H1 (cell line): ENCODE results near the gene HECTD4. TPM values are rescaled to one million over a fixed set of nuclear protein-coding genes. Genes with fewer than 3 reads are reported as not detected.
A peak's percentile ranks its signal among the peaks of the same experiment; 100 is the strongest.

Experiments used
- CTCF ChIA-PET: fragments of 300-600 bp; sonication (Branson Sonifier 250); formaldehyde crosslinking; loops from one replicate; lab custom pipeline; 2021; ENCODE audit not compliant: partially characterized antibody; lab: Charles Lee
- POLR2A ChIA-PET: fragments of 300-600 bp; sonication (Branson Sonifier 250); formaldehyde crosslinking; loops from one replicate; lab custom pipeline; 2021; ENCODE audit warnings: inconsistent platforms; ENCODE audit not compliant: partially characterized antibody; lab: Charles Lee
- DNase-seq, 2 experiments: peaks; one replicate each; pipeline versions ENCODE4 v3.0.0 to v3.0.0-alpha.2; 2010 to 2022; ENCODE audit warnings: low spot score in 2 of 2, low read depth in 1 of 2, mixed read lengths in 1 of 2
- FAIRE-seq: peaks from 2 replicates; lab custom pipeline; 2011; peaks lifted over from hg19 to GRCh38; lab: Jason Lieb, UNC
- H2AFZ ChIP-seq: 2 replicates; pipeline ENCODE4 v1.8.1; 2012; ENCODE audit warnings: low read length, inconsistent platforms
- H2AK5ac ChIP-seq: 2 replicates; pipeline ENCODE4 v1.6.1; 2013; ENCODE audit warnings: low read depth, low read length
- H2BK120ac ChIP-seq: replicated peaks from 2 replicates; pipeline ENCODE3; 2013; ENCODE audit warnings: low read depth, low read length, inconsistent platforms
- H2BK12ac ChIP-seq: 2 replicates; pipeline ENCODE4 v1.6.1; 2013; ENCODE audit warnings: low read depth, low read length
- H2BK15ac ChIP-seq: 2 replicates; pipeline ENCODE4 v1.6.1; 2013; ENCODE audit warnings: low read length
- H2BK20ac ChIP-seq: 2 replicates; pipeline ENCODE4 v1.6.1; 2013; ENCODE audit warnings: low read length
- H2BK5ac ChIP-seq: 2 replicates; pipeline ENCODE4 v1.6.1; 2013; ENCODE audit warnings: low read depth, low read length
- H3K14ac ChIP-seq: 2 replicates; pipeline ENCODE4 v1.6.1; 2013; ENCODE audit warnings: inconsistent platforms; ENCODE audit not compliant: insufficient read length
- H3K18ac ChIP-seq: 2 replicates; pipeline ENCODE4 v1.6.1; 2013; ENCODE audit warnings: low read length; ENCODE audit errors: extremely low read depth
- H3K23ac ChIP-seq: 2 replicates; pipeline ENCODE4 v1.6.1; 2013; ENCODE audit warnings: inconsistent platforms; ENCODE audit not compliant: insufficient read length
- H3K23me2 ChIP-seq: 2 replicates; pipeline ENCODE4 v1.6.1; 2013; ENCODE audit warnings: low read depth, low read length
- H3K27ac ChIP-seq: 2 replicates; pipeline ENCODE4 v1.6.1; 2011; ENCODE audit warnings: low read depth, low read length, inconsistent platforms
- H3K27me3 ChIP-seq, 4 experiments: replicated peaks in 1 of 4; 1 replicate in 1 of 4; 2 replicates in 3 of 4; pipeline versions ENCODE4 v1.6.1 to v1.8.1; 2011 to 2013; ENCODE audit warnings: low read length in 3 of 4, mild to moderate bottlenecking in 3 of 4, inconsistent platforms in 2 of 4, mixed read lengths in 2 of 4, moderate library complexity in 1 of 4; ENCODE audit not compliant: control insufficient read depth in 3 of 4, insufficient read depth in 3 of 4; ENCODE audit errors: extremely low read depth in 1 of 4
- H3K36me3 ChIP-seq, 4 experiments: 2 replicates each; pipeline versions ENCODE4 v1.6.1 to v1.8.1; 2011 to 2013; ENCODE audit warnings: mild to moderate bottlenecking in 4 of 4, low read length in 3 of 4, moderate library complexity in 2 of 4, control low read depth in 1 of 4, inconsistent platforms in 1 of 4; ENCODE audit not compliant: insufficient read depth in 4 of 4, control insufficient read depth in 2 of 4
- H3K4ac ChIP-seq: replicated peaks from 2 replicates; pipeline ENCODE3; 2013; ENCODE audit warnings: low read length, low read depth, mixed read lengths, inconsistent platforms; ENCODE audit not compliant: insufficient read length
- H3K4me1 ChIP-seq, 4 experiments: replicated peaks in 1 of 4; 1 replicate in 1 of 4; 2 replicates in 3 of 4; pipeline versions ENCODE4 v1.6.1 to v1.8.1; 2011 to 2013; ENCODE audit warnings: low read length in 3 of 4, inconsistent platforms in 2 of 4, mixed read lengths in 1 of 4; ENCODE audit not compliant: insufficient read depth in 4 of 4, control insufficient read depth in 3 of 4
- H3K4me2 ChIP-seq, 2 experiments: 2 replicates each; pipeline versions ENCODE4 v1.6.1 to v1.8.1; 2011 to 2013; ENCODE audit warnings: low read depth in 2 of 2, low read length in 2 of 2, control low read depth in 1 of 2, inconsistent platforms in 1 of 2, mild to moderate bottlenecking in 1 of 2; ENCODE audit not compliant: insufficient read depth in 1 of 2
- H3K4me3 ChIP-seq, 4 experiments: fragments of 200-600, 300-600 bp in 1 of 4; sonication (generic), shearing (Covaris generic), sonication (Bioruptor Twin) in 1 of 4; 2 replicates each; pipeline versions ENCODE4 v1.5.1 to v1.8.1; 2011 to 2016; ENCODE audit warnings: low read length in 4 of 4, low read depth in 3 of 4, control low read depth in 2 of 4, inconsistent platforms in 2 of 4, mild to moderate bottlenecking in 2 of 4, mixed read lengths in 1 of 4, moderate library complexity in 1 of 4; ENCODE audit not compliant: insufficient read depth in 2 of 4; ENCODE audit errors: extremely low read depth in 1 of 4
- H3K56ac ChIP-seq: replicated peaks from 2 replicates; pipeline ENCODE3; 2013; ENCODE audit warnings: low read depth, mild to moderate bottlenecking, mixed read lengths, low read length, inconsistent platforms; ENCODE audit not compliant: insufficient read length
- H3K79me1 ChIP-seq: 2 replicates; pipeline ENCODE4 v1.6.1; 2013; ENCODE audit warnings: low read depth, low read length, control low read depth
- H3K79me2 ChIP-seq, 2 experiments: 2 replicates each; pipeline versions ENCODE4 v1.6.1 to v1.8.1; 2012 to 2013; ENCODE audit warnings: low read length in 2 of 2, mild to moderate bottlenecking in 2 of 2, inconsistent platforms in 1 of 2; ENCODE audit not compliant: insufficient read depth in 2 of 2, control insufficient read depth in 1 of 2
- H3K9ac ChIP-seq, 4 experiments: replicated peaks in 1 of 4; 1 replicate in 1 of 4; 2 replicates in 3 of 4; pipeline versions ENCODE4 v1.6.1 to v1.8.1; 2011 to 2013; ENCODE audit warnings: low read depth in 3 of 4, low read length in 3 of 4, control low read depth in 2 of 4, mild to moderate bottlenecking in 2 of 4, moderate library complexity in 2 of 4, inconsistent platforms in 1 of 4; ENCODE audit errors: extremely low read depth in 1 of 4
- H3K9me3 ChIP-seq, 2 experiments: 2 replicates each; pipeline versions ENCODE4 v1.6.1 to v1.8.1; 2012 to 2013; ENCODE audit warnings: mild to moderate bottlenecking in 2 of 2, moderate library complexity in 2 of 2, control low read depth in 1 of 2, inconsistent platforms in 1 of 2, low read depth in 1 of 2, low read length in 1 of 2, mixed read lengths in 1 of 2; ENCODE audit not compliant: insufficient read depth in 2 of 2
- H4K20me1 ChIP-seq, 2 experiments: replicated peaks in 1 of 2; 2 replicates each; pipeline versions ENCODE3 to v1.8.1; 2011 to 2013; ENCODE audit warnings: inconsistent platforms in 2 of 2, low read length in 2 of 2, mild to moderate bottlenecking in 1 of 2; ENCODE audit not compliant: insufficient read depth in 2 of 2, control insufficient read depth in 1 of 2
- H4K5ac ChIP-seq: 2 replicates; pipeline ENCODE4 v1.6.1; 2013; ENCODE audit warnings: low read length, low read depth, mixed read lengths, inconsistent platforms; ENCODE audit not compliant: insufficient read length
- H4K8ac ChIP-seq: 2 replicates; pipeline ENCODE4 v1.8.0; 2013; ENCODE audit warnings: mild to moderate bottlenecking, moderate library complexity, low read length, inconsistent platforms; ENCODE audit not compliant: insufficient read depth; ENCODE audit errors: extremely low read depth
- H4K91ac ChIP-seq: replicated peaks from 2 replicates; pipeline ENCODE3; 2013; ENCODE audit warnings: low read length, mixed read lengths, inconsistent platforms; ENCODE audit not compliant: insufficient read length
- E2F6 ChIP-seq: IDR thresholded peaks from 2 replicates; pipeline ENCODE4 v1.6.1; 2012; ENCODE audit warnings: inconsistent platforms
- SRF ChIP-seq: IDR thresholded peaks from 2 replicates; pipeline ENCODE4 v1.6.1; 2011; ENCODE audit warnings: mild to moderate bottlenecking, low read depth, low read length, moderate library complexity
- WGBS, 2 experiments: shearing (Covaris generic) in 1 of 2; methylation state at CpG; one replicate each; pipeline versions ENCODE4 v1.1.6 to v1.1.7; 2013 to 2015; ENCODE audit warnings: low lambda C conversion rate in 2 of 2, mixed read lengths in 2 of 2, inconsistent platforms in 1 of 2, low coverage in 1 of 2, missing lambda C conversion rate in 1 of 2; ENCODE audit not compliant: insufficient replicate concordance in 2 of 2, insufficient coverage in 1 of 2, insufficient read length in 1 of 2; ENCODE audit errors: extremely low coverage in 1 of 2, missing lambda C conversion rate in 1 of 2; 5-methylcytosine and 5-hydroxymethylcytosine counted together
- polyA plus RNA-seq, 7 experiments: library from polyadenylated mRNA; depleted of rRNA in 3 of 7; stranded (reverse) in 5 of 7; unstranded in 2 of 7; fragments of >200 nt in 5 of 7; fragments of 200-250 nt in 2 of 7; gene quantifications; 1 replicate in 5 of 7; 2 replicates in 1 of 7; 4 replicates in 1 of 7; pipeline versions ENCODE4 v1.2.1 to v1.2.3, GENCODE V29; 2011 to 2013; ENCODE audit warnings: missing spikeins in 2 of 7, mixed read lengths in 2 of 7
- total RNA-seq: library from RNA; stranded (reverse); fragmentation: NEBNext Ultra II Directional; extraction: Animal tissue kit (Norgen Biotek cat#: 25700); gene quantifications from 2 replicates; pipeline ENCODE4 v1.2.1, GENCODE V29; 2021

HECTD4 gene
- total and polyA plus RNA-seq, 2 of the 8 experiments (the other 6 are each of a cell fraction or from before 2014, with no cell fraction given): 6.5 to 33.7 TPM

DNA sequence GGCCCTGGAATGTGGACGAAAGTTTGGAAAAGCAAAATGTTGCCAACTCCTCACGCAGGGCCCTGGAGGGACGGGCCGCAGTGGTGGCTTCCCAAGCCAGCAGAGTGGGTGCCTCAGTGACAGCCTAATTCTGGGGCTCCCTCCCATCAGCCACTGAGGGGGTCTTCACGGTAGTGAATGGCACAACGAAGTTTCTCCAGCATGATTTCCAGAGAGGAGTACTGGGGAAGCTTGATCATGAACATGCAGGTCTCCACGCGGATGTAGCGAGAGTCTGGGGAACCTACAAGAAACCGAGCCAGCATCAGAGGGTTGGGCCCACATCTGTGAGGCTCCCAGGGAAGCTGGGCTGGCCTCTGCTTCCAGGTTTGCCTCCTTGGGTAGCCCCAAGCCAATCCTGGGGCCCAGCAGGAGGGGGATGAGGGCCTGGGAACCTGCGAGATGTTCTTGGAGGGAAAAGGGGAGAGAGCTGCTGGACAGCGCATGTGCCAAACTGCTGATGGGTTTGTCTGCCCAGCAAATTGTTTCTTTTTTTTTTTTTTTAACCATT is 219.9 kb downstream of the HECTD4 start:
- peaks cover 13% of the 10 kb centered on the region in 2 experiments for H3K9me3 ChIP-seq
- POLR2A ChIA-PET: interaction anchor here (1.2 to 1.3 kb wide), 2 partner anchors 9 to 11 kb away, joined by 4 read pairs; no protein-coding TSS in a partner anchor
- H3K23ac ChIP-seq: no peak overlapping the region
- FAIRE-seq (no peak), DNase-seq (no peak)
- no peak overlapping the region for H2BK120ac ChIP-seq
- H2AFZ ChIP-seq: no peak overlapping the region
- peaks cover 0 to 18% (median 10%) of the 10 kb centered on the region in 4 experiments; a peak in 5 of 8 replicates for H3K36me3 ChIP-seq
- 94% methylated on average over 12 of the region's 12 CpGs; no CpG with 5 or more reads in 1 of the 2 experiments for WGBS, 2 experiments
- no peak overlapping the region for H2BK15ac ChIP-seq
- H3K23me2 ChIP-seq: no peaks in the 10 kb centered on the region
- H3K4me2 ChIP-seq: no peak overlapping the region
- H3K79me1 ChIP-seq: no peaks in the 10 kb centered on the region; the same call in 1 of the 2 replicates
- no peak overlapping the region for H3K4me3 ChIP-seq
- H3K27ac ChIP-seq: no peak overlapping the region
- no peak overlapping the region for H3K18ac ChIP-seq
- no peak overlapping the region for H3K14ac ChIP-seq
- no peak overlapping the region for H3K56ac ChIP-seq
- H4K20me1 ChIP-seq: no peaks in the 10 kb centered on the region
- no peak overlapping the region for H2BK12ac ChIP-seq
- H2BK20ac ChIP-seq: no peak overlapping the region
- H2BK5ac ChIP-seq: no peak overlapping the region
- H3K4ac ChIP-seq: no peak overlapping the region
- H3K4me1 ChIP-seq: no peaks in the 10 kb centered on the region
- no peak overlapping the region for H3K9ac ChIP-seq
- CTCF ChIA-PET: interaction anchor here (1.0 kb wide), 1 partner anchor 9 kb away, joined by 3 read pairs; no protein-coding TSS in a partner anchor
- H4K5ac ChIP-seq: no peak overlapping the region
- TF ChIP-seq E2F6: peak; percentile 28; the same call in 1 of the 2 replicates
- no peak for TF ChIP-seq SRF
- H3K79me2 ChIP-seq: no peaks in the 10 kb centered on the region
- no peak overlapping the region for H2AK5ac ChIP-seq
- H4K91ac ChIP-seq: no peak overlapping the region
- H3K27me3 ChIP-seq: no peaks in the 10 kb centered on the region
- H4K8ac ChIP-seq: no peak overlapping the region
